Muscle layer of duodenum (tissue), 2 donors: Measurements from ENCODE around the gene RPL7L1.

Experiments used
- H3K27ac ChIP-seq: one replicate; pipeline ENCODE4 v1.7.0; 2013; ENCODE audit warnings: mild to moderate bottlenecking, low read length
- H3K27me3 ChIP-seq: one replicate; pipeline ENCODE4 v1.7.0; 2013; ENCODE audit warnings: low read depth, mild to moderate bottlenecking, control low read depth, low read length
- H3K36me3 ChIP-seq, 2 donors: one replicate each; pipeline ENCODE4 v1.7.0; 2013; ENCODE audit warnings: low read length in 2 of 2, control low read depth in 1 of 2, mild to moderate bottlenecking in 1 of 2; ENCODE audit not compliant: insufficient read depth in 2 of 2, control insufficient read depth in 1 of 2
- H3K4me1 ChIP-seq, 2 donors: one replicate each; pipeline ENCODE4 v1.7.0; 2013; ENCODE audit warnings: low read length in 2 of 2, mild to moderate bottlenecking in 2 of 2, control low read depth in 1 of 2, moderate library complexity in 1 of 2; ENCODE audit not compliant: insufficient read depth in 2 of 2, control insufficient read depth in 1 of 2
- H3K4me3 ChIP-seq, 2 donors: one replicate each; pipeline ENCODE4 v1.7.0; 2013; ENCODE audit warnings: low read length in 2 of 2, low read depth in 1 of 2, mild to moderate bottlenecking in 1 of 2
- H3K9me3 ChIP-seq, 2 donors: one replicate each; pipeline ENCODE4 v1.7.0; 2013; ENCODE audit warnings: low read length in 2 of 2, control low read depth in 1 of 2, mild to moderate bottlenecking in 1 of 2; ENCODE audit not compliant: control insufficient read depth in 1 of 2
- donor health status: healthy.

RPL7L1 gene

GRCh38 chr6:42879372-42880239 is at the start of gene RPL7L1:
Gene RPL7L1, plus strand, starts transcription at chr6:42879616. Its CDS starts 295 bp downstream, at chr6:42879911.
- Histone ChIP-seq H3K27me3 (no peaks in the 10 kb centered on the region), H3K4me1 (peaks cover 0 to 10% of the 10 kb centered on the region in 2 donors), H3K4me3 (peak within 1 kb of the TSS; percentile 73 to 100), H3K36me3 (peaks cover 11 to 20% of the 10 kb centered on the region in 2 donors), H3K27ac (peak within 1 kb of the TSS; percentile 98), H3K9me3 (no peaks in the 10 kb centered on the region)

- Histone ChIP-seq H3K9me3 (no peaks in the 10 kb centered on the region), H3K27ac (no peak overlapping the region), H3K4me3 (no peak overlapping the region), H3K4me1 (no peaks in the 10 kb centered on the region), H3K27me3 (no peaks in the 10 kb centered on the region), H3K36me3 (peaks cover 40 to 55% of the 10 kb centered on the region in 2 donors)
Observed at GRCh38 chr6:42831237-42831636, 48.2 kb upstream of the RPL7L1 start.

GRCh38 chr6:42834056-42834455 is 45.4 kb upstream of the RPL7L1 start:
- Histone ChIP-seq H3K4me3 (no peak overlapping the region), H3K4me1 (no peaks in the 10 kb centered on the region), H3K27ac (no peak overlapping the region), H3K27me3 (no peaks in the 10 kb centered on the region), H3K36me3 (peaks cover 27 to 29% of the 10 kb centered on the region in 2 donors), H3K9me3 (no peaks in the 10 kb centered on the region)

- no peaks in the 10 kb centered on the region for H3K9me3 ChIP-seq
- peaks cover 0 to 3% of the 10 kb centered on the region in 2 donors for H3K36me3 ChIP-seq
- H3K27ac ChIP-seq, result no peak overlapping the region
- no peaks in the 10 kb centered on the region for H3K27me3 ChIP-seq
- H3K4me1 ChIP-seq, result no peaks in the 10 kb centered on the region
- no peak overlapping the region for H3K4me3 ChIP-seq
Observed at GRCh38 chr6:42841844-42842584, 37.4 kb upstream of the RPL7L1 start.

DNA sequence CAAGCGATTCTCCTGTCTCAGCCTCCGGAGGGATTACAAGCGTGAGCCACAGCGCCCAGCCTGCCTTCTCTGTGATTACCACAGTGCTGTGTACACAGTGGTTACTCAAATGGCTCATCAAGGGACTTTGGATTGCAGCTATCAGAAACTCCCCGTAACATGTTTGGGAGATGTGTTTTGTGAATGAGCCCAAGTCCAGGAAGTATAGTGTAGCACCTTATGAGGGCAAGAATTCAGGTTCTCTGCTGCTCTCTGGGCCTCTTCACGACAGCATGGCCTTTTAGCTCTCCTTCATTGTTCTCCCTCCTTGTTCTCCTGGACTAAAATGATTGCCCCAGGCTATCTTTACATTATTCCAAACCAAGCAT is 34.1 kb upstream of the RPL7L1 start:
- H3K36me3 ChIP-seq, result no peaks in the 10 kb centered on the region
- H3K4me3 ChIP-seq, result no peak overlapping the region
- H3K9me3 ChIP-seq, result no peaks in the 10 kb centered on the region
- H3K27me3 ChIP-seq, result no peaks in the 10 kb centered on the region
- H3K4me1 ChIP-seq, result no peaks in the 10 kb centered on the region
- no peak overlapping the region for H3K27ac ChIP-seq

GRCh38 chr6:42846505-42846904 is 32.9 kb upstream of the RPL7L1 start:
- no peaks in the 10 kb centered on the region for H3K9me3 ChIP-seq
- no peak overlapping the region for H3K27ac ChIP-seq
- H3K4me3 ChIP-seq, result no peak overlapping the region
- H3K27me3 ChIP-seq, result no peaks in the 10 kb centered on the region
- H3K4me1 ChIP-seq, result no peaks in the 10 kb centered on the region
- no peaks in the 10 kb centered on the region for H3K36me3 ChIP-seq

GRCh38 chr6:42848700-42849099 is 30.7 kb upstream of the RPL7L1 start:
- no peaks in the 10 kb centered on the region for H3K27me3 ChIP-seq
- H3K4me3 ChIP-seq, result no peak overlapping the region
- no peaks in the 10 kb centered on the region for H3K4me1 ChIP-seq
- H3K36me3 ChIP-seq, result peaks cover 7 to 18% of the 10 kb centered on the region in 2 donors
- no peak overlapping the region for H3K27ac ChIP-seq
- H3K9me3 ChIP-seq, result no peaks in the 10 kb centered on the region

GRCh38 chr6:42851599-42851998 is 27.8 kb upstream of the RPL7L1 start:
- H3K27me3 ChIP-seq, result no peaks in the 10 kb centered on the region
- no peak overlapping the region for H3K4me3 ChIP-seq
- H3K27ac ChIP-seq, result no peak overlapping the region
- no peaks in the 10 kb centered on the region for H3K9me3 ChIP-seq
- peaks cover 22 to 39% of the 10 kb centered on the region in 2 donors for H3K36me3 ChIP-seq
- H3K4me1 ChIP-seq, result no peaks in the 10 kb centered on the region

- no peak overlapping the region for H3K4me3 ChIP-seq
- no peaks in the 10 kb centered on the region for H3K4me1 ChIP-seq
- no peaks in the 10 kb centered on the region for H3K27me3 ChIP-seq
- peaks cover 40 to 72% of the 10 kb centered on the region in 2 donors for H3K36me3 ChIP-seq
- no peak overlapping the region for H3K27ac ChIP-seq
- H3K9me3 ChIP-seq, result no peaks in the 10 kb centered on the region
Observed at GRCh38 chr6:42860036-42860435, 19.4 kb upstream of the RPL7L1 start.

DNA sequence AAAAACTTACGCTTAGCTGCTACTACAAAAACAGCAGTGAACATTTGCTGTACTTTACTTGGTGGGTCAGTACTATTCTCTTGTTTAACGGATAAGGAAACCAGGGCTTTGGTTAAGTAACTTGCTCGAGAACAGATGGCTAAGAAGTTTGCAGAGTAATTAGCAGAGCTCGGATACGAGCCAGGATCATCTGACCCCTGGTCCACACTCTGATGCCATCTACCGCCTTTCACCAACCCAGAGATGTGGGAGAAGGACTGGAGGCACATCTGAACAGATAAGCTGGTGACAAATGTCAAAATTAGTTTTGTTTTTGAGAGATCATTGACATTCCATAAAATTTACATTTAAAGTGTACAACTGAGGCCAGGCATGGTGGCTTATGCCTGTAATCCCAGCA is 18.9 kb upstream of the RPL7L1 start:
- H3K4me3 ChIP-seq, result no peak overlapping the region
- H3K9me3 ChIP-seq, result no peaks in the 10 kb centered on the region
- H3K27me3 ChIP-seq, result no peaks in the 10 kb centered on the region
- H3K27ac ChIP-seq, result no peak overlapping the region
- no peaks in the 10 kb centered on the region for H3K4me1 ChIP-seq
- H3K36me3 ChIP-seq, result peaks cover 38 to 72% of the 10 kb centered on the region in 2 donors

- Histone ChIP-seq H3K9me3 (no peaks in the 10 kb centered on the region), H3K4me3 (no peak overlapping the region), H3K27ac (no peak overlapping the region), H3K27me3 (no peaks in the 10 kb centered on the region), H3K4me1 (no peaks in the 10 kb centered on the region), H3K36me3 (peaks cover 40 to 70% of the 10 kb centered on the region in 2 donors)
Observed at GRCh38 chr6:42864602-42865001, 14.8 kb upstream of the RPL7L1 start.
